GM18519 (cell line): Measurements from ENCODE around the gene CASP1.

ENCODE experiments used
- ATAC-seq: cut with Tn5 transposase; IDR thresholded peaks from one replicate; pipeline ENCODE4 v1.9.1; 2021; ENCODE audit warnings: mild to moderate bottlenecking, moderate library complexity; ENCODE audit not compliant: unreplicated experiment, low FRiP score

Gene CASP1

GRCh38 chr11:104995001-104995408 lies 39.9 kb downstream of the CASP1 start:
- ATAC-seq: no peak

DNA sequence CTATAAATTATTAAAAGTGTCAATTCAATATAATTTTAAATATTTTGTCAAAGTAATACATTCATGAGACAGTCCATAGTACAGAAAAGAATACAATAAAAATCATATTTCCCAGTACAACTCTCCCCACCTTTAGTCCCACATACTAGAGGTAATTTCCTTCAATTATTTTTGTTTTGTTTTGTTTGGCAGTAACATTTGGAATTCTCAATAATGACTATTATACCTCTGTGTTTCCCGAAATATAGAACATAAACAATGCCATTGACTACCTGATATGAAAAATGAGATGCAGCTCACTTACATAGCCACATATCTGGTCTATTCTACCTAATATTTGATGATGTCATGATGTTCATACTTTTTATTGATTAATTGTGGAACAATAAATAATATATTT lies 42.2 kb downstream of the CASP1 start:
- no peak for ATAC-seq

- no peak for ATAC-seq
Observed at GRCh38 chr11:104991994-104992393, 43.0 kb downstream of the CASP1 start.

DNA sequence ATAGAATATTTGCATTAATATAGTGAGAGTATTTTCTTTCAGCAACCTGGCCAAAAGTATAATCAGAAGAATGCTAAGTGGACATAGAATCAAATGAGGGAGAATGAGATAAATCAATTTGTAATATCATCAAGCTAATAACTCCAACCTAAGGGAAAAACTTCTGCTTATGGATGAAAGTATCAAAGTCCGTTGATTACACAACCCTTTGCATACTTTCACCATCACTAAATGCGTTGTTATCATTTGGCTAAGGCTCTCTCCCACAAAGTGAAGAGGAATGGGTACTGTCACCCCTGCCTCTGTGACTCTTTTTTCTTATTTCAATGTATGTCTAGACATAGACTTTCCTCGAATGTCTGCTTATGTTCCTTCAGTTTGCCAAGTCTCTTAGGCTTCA lies 50.1 kb downstream of the CASP1 start:
- ATAC-seq: no peak

- ATAC-seq: no peak
Observed at GRCh38 chr11:104979839-104980238, 55.1 kb downstream of the CASP1 start.
